ENCODE data around the gene AP4M1.

- TF ChIP-seq CTCF (IDR thresholded peaks at IDR 0.05; ENCODE audit: poor library complexity), result no peak
- no peak for TF ChIP-seq EZH2phosphoT487 (IDR thresholded peaks at IDR 0.05; ENCODE audit: low read depth, severe bottlenecking, unreplicated experiment)
- no peak for TF ChIP-seq EZH2 (IDR thresholded peaks at IDR 0.05; ENCODE audit: borderline replicate concordance)
These were observed 2.0 kb upstream of the AP4M1 start for GRCh38 chr7:100099452-100099851.
